Stimulated activated CD8-positive, alpha-beta memory T cell treated with anti-CD3 and anti-CD28 coated beads, Interleukin-15, amount 100 ng/mL, for 4 hours (primary cell): Measurements from ENCODE around the gene SUN2.
A peak's percentile ranks its signal among the peaks of the same experiment; 100 is the strongest.

Experiments
- DNase-seq, 2 donors: peaks; one replicate each; pipeline ENCODE4 v3.0.0-alpha.2; 2020; ENCODE audit warnings: low read depth in 2 of 2

SUN2 gene

GRCh38 chr22:38696606-38697424 is 59.0 kb downstream of the SUN2 start:
- DNase-seq: peak in 1 of 2 donors; percentile 37

DNA sequence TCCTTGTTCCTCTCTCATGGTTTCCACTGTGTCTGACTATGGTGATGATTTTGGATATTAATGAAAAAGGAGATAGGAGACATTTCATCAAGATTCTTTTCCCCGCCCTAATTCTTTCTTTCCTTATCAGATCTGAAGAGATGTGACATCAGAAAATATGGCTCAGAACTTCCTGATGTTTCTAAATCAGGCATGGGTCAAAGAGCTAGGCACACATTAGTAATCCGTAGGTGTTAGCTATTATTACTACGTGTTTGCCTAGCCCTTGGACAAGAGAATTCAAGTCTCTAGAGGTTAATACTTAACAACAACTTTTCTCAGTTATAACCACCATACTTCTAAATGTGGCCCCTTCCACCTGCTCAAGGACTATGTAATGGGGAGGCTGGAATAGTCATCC is 60.9 kb downstream of the SUN2 start:
- no peak for DNase-seq

GRCh38 chr22:38694049-38694448 is 61.7 kb downstream of the SUN2 start:
- no peak for DNase-seq

DNA sequence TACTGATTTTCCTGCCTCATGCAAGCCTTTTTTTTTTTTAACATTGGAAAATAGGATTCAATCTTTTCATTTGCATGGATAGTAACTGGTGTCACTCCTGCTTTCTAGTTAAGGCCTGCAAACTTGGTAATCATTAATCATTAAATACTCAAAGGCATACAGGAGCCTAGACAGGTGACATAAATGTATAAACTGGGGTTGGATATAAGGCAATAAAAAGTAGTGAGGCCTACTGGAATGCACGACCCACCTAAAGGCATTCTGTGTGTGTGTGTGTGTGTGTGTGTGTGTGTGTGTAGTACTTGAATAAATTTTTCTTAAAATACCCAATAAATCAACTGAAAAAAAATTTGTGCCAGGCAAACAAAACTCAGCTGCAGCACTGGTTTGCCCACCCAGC is 66.1 kb downstream of the SUN2 start:
- DNase-seq: no peak

- no peak for DNase-seq
These were observed 70.0 kb downstream of the SUN2 start for GRCh38 chr22:38685761-38686160.

DNA sequence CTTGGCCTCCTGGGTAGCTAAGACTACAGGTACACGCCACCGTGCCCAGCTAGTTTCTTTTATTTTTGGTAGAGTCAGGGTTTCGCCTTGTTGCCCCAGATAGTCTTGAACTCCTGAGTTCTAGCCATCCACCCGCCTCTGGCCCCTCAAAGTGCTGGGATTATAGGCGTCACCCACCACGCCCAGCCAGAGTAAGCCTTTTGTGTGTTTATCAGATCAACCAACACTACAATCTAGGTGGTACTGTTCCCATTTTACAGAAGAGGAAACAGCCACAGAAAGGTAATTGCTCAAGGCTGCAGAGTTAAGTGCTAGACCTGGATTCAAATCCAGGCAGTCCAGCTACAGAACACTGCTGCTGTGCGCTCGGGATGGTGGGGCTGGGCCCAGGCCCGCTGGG is 70.9 kb downstream of the SUN2 start:
- DNase-seq: no peak
